H1 (cell line): ENCODE data around the gene RBM4B. TPM values are rescaled to one million over a fixed set of nuclear protein-coding genes. Genes with fewer than 3 reads are reported as not detected.

ENCODE experiments used
- CTCF ChIA-PET: fragments of 300-600 bp; sonication (Branson Sonifier 250); formaldehyde crosslinking; loops from one replicate; lab custom pipeline; 2021; ENCODE audit not compliant: partially characterized antibody; lab: Charles Lee
- POLR2A ChIA-PET: fragments of 300-600 bp; sonication (Branson Sonifier 250); formaldehyde crosslinking; loops from one replicate; lab custom pipeline; 2021; ENCODE audit warnings: inconsistent platforms; ENCODE audit not compliant: partially characterized antibody; lab: Charles Lee
- DNase-seq, 2 experiments: peaks; one replicate each; pipeline versions ENCODE4 v3.0.0 to v3.0.0-alpha.2; 2010 to 2022; ENCODE audit warnings: low spot score in 2 of 2, low read depth in 1 of 2, mixed read lengths in 1 of 2
- FAIRE-seq: peaks from 2 replicates; lab custom pipeline; 2011; peaks lifted over from hg19 to GRCh38; lab: Jason Lieb, UNC
- H2AFZ ChIP-seq: 2 replicates; pipeline ENCODE4 v1.8.1; 2012; ENCODE audit warnings: low read length, inconsistent platforms
- H2AK5ac ChIP-seq: 2 replicates; pipeline ENCODE4 v1.6.1; 2013; ENCODE audit warnings: low read depth, low read length
- H2BK120ac ChIP-seq: replicated peaks from 2 replicates; pipeline ENCODE3; 2013; ENCODE audit warnings: low read depth, low read length, inconsistent platforms
- H2BK12ac ChIP-seq: 2 replicates; pipeline ENCODE4 v1.6.1; 2013; ENCODE audit warnings: low read depth, low read length
- H2BK15ac ChIP-seq: 2 replicates; pipeline ENCODE4 v1.6.1; 2013; ENCODE audit warnings: low read length
- H2BK20ac ChIP-seq: 2 replicates; pipeline ENCODE4 v1.6.1; 2013; ENCODE audit warnings: low read length
- H2BK5ac ChIP-seq: 2 replicates; pipeline ENCODE4 v1.6.1; 2013; ENCODE audit warnings: low read depth, low read length
- H3K14ac ChIP-seq: 2 replicates; pipeline ENCODE4 v1.6.1; 2013; ENCODE audit warnings: inconsistent platforms; ENCODE audit not compliant: insufficient read length
- H3K18ac ChIP-seq: 2 replicates; pipeline ENCODE4 v1.6.1; 2013; ENCODE audit warnings: low read length; ENCODE audit errors: extremely low read depth
- H3K23ac ChIP-seq: 2 replicates; pipeline ENCODE4 v1.6.1; 2013; ENCODE audit warnings: inconsistent platforms; ENCODE audit not compliant: insufficient read length
- H3K23me2 ChIP-seq: 2 replicates; pipeline ENCODE4 v1.6.1; 2013; ENCODE audit warnings: low read depth, low read length
- H3K27ac ChIP-seq: 2 replicates; pipeline ENCODE4 v1.6.1; 2011; ENCODE audit warnings: low read depth, low read length, inconsistent platforms
- H3K27me3 ChIP-seq, 4 experiments: replicated peaks in 1 of 4; 1 replicate in 1 of 4; 2 replicates in 3 of 4; pipeline versions ENCODE4 v1.6.1 to v1.8.1; 2011 to 2013; ENCODE audit warnings: low read length in 3 of 4, mild to moderate bottlenecking in 3 of 4, inconsistent platforms in 2 of 4, mixed read lengths in 2 of 4, moderate library complexity in 1 of 4; ENCODE audit not compliant: control insufficient read depth in 3 of 4, insufficient read depth in 3 of 4; ENCODE audit errors: extremely low read depth in 1 of 4
- H3K36me3 ChIP-seq, 4 experiments: 2 replicates each; pipeline versions ENCODE4 v1.6.1 to v1.8.1; 2011 to 2013; ENCODE audit warnings: mild to moderate bottlenecking in 4 of 4, low read length in 3 of 4, moderate library complexity in 2 of 4, control low read depth in 1 of 4, inconsistent platforms in 1 of 4; ENCODE audit not compliant: insufficient read depth in 4 of 4, control insufficient read depth in 2 of 4
- H3K4ac ChIP-seq: replicated peaks from 2 replicates; pipeline ENCODE3; 2013; ENCODE audit warnings: low read length, low read depth, mixed read lengths, inconsistent platforms; ENCODE audit not compliant: insufficient read length
- H3K4me1 ChIP-seq, 4 experiments: replicated peaks in 1 of 4; 1 replicate in 1 of 4; 2 replicates in 3 of 4; pipeline versions ENCODE4 v1.6.1 to v1.8.1; 2011 to 2013; ENCODE audit warnings: low read length in 3 of 4, inconsistent platforms in 2 of 4, mixed read lengths in 1 of 4; ENCODE audit not compliant: insufficient read depth in 4 of 4, control insufficient read depth in 3 of 4
- H3K4me2 ChIP-seq, 2 experiments: 2 replicates each; pipeline versions ENCODE4 v1.6.1 to v1.8.1; 2011 to 2013; ENCODE audit warnings: low read depth in 2 of 2, low read length in 2 of 2, control low read depth in 1 of 2, inconsistent platforms in 1 of 2, mild to moderate bottlenecking in 1 of 2; ENCODE audit not compliant: insufficient read depth in 1 of 2
- H3K4me3 ChIP-seq, 4 experiments: fragments of 200-600, 300-600 bp in 1 of 4; sonication (generic), shearing (Covaris generic), sonication (Bioruptor Twin) in 1 of 4; 2 replicates each; pipeline versions ENCODE4 v1.5.1 to v1.8.1; 2011 to 2016; ENCODE audit warnings: low read length in 4 of 4, low read depth in 3 of 4, control low read depth in 2 of 4, inconsistent platforms in 2 of 4, mild to moderate bottlenecking in 2 of 4, mixed read lengths in 1 of 4, moderate library complexity in 1 of 4; ENCODE audit not compliant: insufficient read depth in 2 of 4; ENCODE audit errors: extremely low read depth in 1 of 4
- H3K56ac ChIP-seq: replicated peaks from 2 replicates; pipeline ENCODE3; 2013; ENCODE audit warnings: low read depth, mild to moderate bottlenecking, mixed read lengths, low read length, inconsistent platforms; ENCODE audit not compliant: insufficient read length
- H3K79me1 ChIP-seq: 2 replicates; pipeline ENCODE4 v1.6.1; 2013; ENCODE audit warnings: low read depth, low read length, control low read depth
- H3K79me2 ChIP-seq, 2 experiments: 2 replicates each; pipeline versions ENCODE4 v1.6.1 to v1.8.1; 2012 to 2013; ENCODE audit warnings: low read length in 2 of 2, mild to moderate bottlenecking in 2 of 2, inconsistent platforms in 1 of 2; ENCODE audit not compliant: insufficient read depth in 2 of 2, control insufficient read depth in 1 of 2
- H3K9ac ChIP-seq, 4 experiments: replicated peaks in 1 of 4; 1 replicate in 1 of 4; 2 replicates in 3 of 4; pipeline versions ENCODE4 v1.6.1 to v1.8.1; 2011 to 2013; ENCODE audit warnings: low read depth in 3 of 4, low read length in 3 of 4, control low read depth in 2 of 4, mild to moderate bottlenecking in 2 of 4, moderate library complexity in 2 of 4, inconsistent platforms in 1 of 4; ENCODE audit errors: extremely low read depth in 1 of 4
- H3K9me3 ChIP-seq, 2 experiments: 2 replicates each; pipeline versions ENCODE4 v1.6.1 to v1.8.1; 2012 to 2013; ENCODE audit warnings: mild to moderate bottlenecking in 2 of 2, moderate library complexity in 2 of 2, control low read depth in 1 of 2, inconsistent platforms in 1 of 2, low read depth in 1 of 2, low read length in 1 of 2, mixed read lengths in 1 of 2; ENCODE audit not compliant: insufficient read depth in 2 of 2
- H4K20me1 ChIP-seq, 2 experiments: replicated peaks in 1 of 2; 2 replicates each; pipeline versions ENCODE3 to v1.8.1; 2011 to 2013; ENCODE audit warnings: inconsistent platforms in 2 of 2, low read length in 2 of 2, mild to moderate bottlenecking in 1 of 2; ENCODE audit not compliant: insufficient read depth in 2 of 2, control insufficient read depth in 1 of 2
- H4K5ac ChIP-seq: 2 replicates; pipeline ENCODE4 v1.6.1; 2013; ENCODE audit warnings: low read length, low read depth, mixed read lengths, inconsistent platforms; ENCODE audit not compliant: insufficient read length
- H4K8ac ChIP-seq: 2 replicates; pipeline ENCODE4 v1.8.0; 2013; ENCODE audit warnings: mild to moderate bottlenecking, moderate library complexity, low read length, inconsistent platforms; ENCODE audit not compliant: insufficient read depth; ENCODE audit errors: extremely low read depth
- H4K91ac ChIP-seq: replicated peaks from 2 replicates; pipeline ENCODE3; 2013; ENCODE audit warnings: low read length, mixed read lengths, inconsistent platforms; ENCODE audit not compliant: insufficient read length
- CTBP2 ChIP-seq: IDR thresholded peaks from 2 replicates; pipeline ENCODE4 v1.7.0; 2011; ENCODE audit warnings: borderline replicate concordance, mild to moderate bottlenecking, moderate library complexity, mixed read lengths, low read length; ENCODE audit not compliant: insufficient read depth, insufficient read length
- KDM1A ChIP-seq: fragments of 200-600, 300-600 bp; sonication (generic); IDR thresholded peaks from 2 replicates; pipeline ENCODE4 v1.7.1; 2016; ENCODE audit warnings: mild to moderate bottlenecking, low read length, borderline replicate concordance
- KDM5A ChIP-seq: fragments of 200-600 bp; IDR thresholded peaks from 2 replicates; pipeline ENCODE4 v1.7.1; 2012; ENCODE audit warnings: mild to moderate bottlenecking, low read length, inconsistent platforms, mixed read lengths
- RAD21 ChIP-seq, 2 experiments: IDR thresholded peaks in 1 of 2; conservative IDR thresholded peaks in 1 of 2; 2 replicates each; pipeline ENCODE4 v1.6.1; 2011; ENCODE audit warnings: low read depth in 2 of 2, low read length in 2 of 2, improper control_type of control experiment in 1 of 2, inconsistent platforms in 1 of 2, mild to moderate bottlenecking in 1 of 2, moderate library complexity in 1 of 2
- RNF2 ChIP-seq: fragments of 200-900, 300-1000 bp; sonication (generic); IDR thresholded peaks from 2 replicates; pipeline ENCODE4 v1.7.1; 2016; ENCODE audit warnings: borderline replicate concordance, low read depth, mild to moderate bottlenecking, antibody characterized with exemption, low read length; ENCODE audit not compliant: poor library complexity, severe bottlenecking; ENCODE audit errors: missing control alignments
- SP1 ChIP-seq: IDR thresholded peaks from 2 replicates; pipeline ENCODE4 v1.6.1; 2011; ENCODE audit warnings: low read depth, low read length
- SUZ12 ChIP-seq: fragments of 200-600 bp; sonication (generic); IDR thresholded peaks from 2 replicates; pipeline ENCODE4 v1.6.1; 2012; ENCODE audit warnings: mild to moderate bottlenecking, inconsistent platforms, low read length, moderate library complexity, mixed read lengths
- WGBS, 2 experiments: shearing (Covaris generic) in 1 of 2; methylation state at CpG; one replicate each; pipeline versions ENCODE4 v1.1.6 to v1.1.7; 2013 to 2015; ENCODE audit warnings: low lambda C conversion rate in 2 of 2, mixed read lengths in 2 of 2, inconsistent platforms in 1 of 2, low coverage in 1 of 2, missing lambda C conversion rate in 1 of 2; ENCODE audit not compliant: insufficient replicate concordance in 2 of 2, insufficient coverage in 1 of 2, insufficient read length in 1 of 2; ENCODE audit errors: extremely low coverage in 1 of 2, missing lambda C conversion rate in 1 of 2; 5-methylcytosine and 5-hydroxymethylcytosine counted together
- polyA plus RNA-seq, 7 experiments: library from polyadenylated mRNA; depleted of rRNA in 3 of 7; stranded (reverse) in 5 of 7; unstranded in 2 of 7; fragments of >200 nt in 5 of 7; fragments of 200-250 nt in 2 of 7; gene quantifications; 1 replicate in 5 of 7; 2 replicates in 1 of 7; 4 replicates in 1 of 7; pipeline versions ENCODE4 v1.2.1 to v1.2.3, GENCODE V29; 2011 to 2013; ENCODE audit warnings: missing spikeins in 2 of 7, mixed read lengths in 2 of 7
- total RNA-seq: library from RNA; stranded (reverse); fragmentation: NEBNext Ultra II Directional; extraction: Animal tissue kit (Norgen Biotek cat#: 25700); gene quantifications from 2 replicates; pipeline ENCODE4 v1.2.1, GENCODE V29; 2021

Gene RBM4B
- total and polyA plus RNA-seq, 2 of the 8 experiments (the other 6 are each of a cell fraction or from before 2014, with no cell fraction given): 27.5 to 30.5 TPM

- no peak overlapping the region for H3K4me3 ChIP-seq
- TF ChIP-seq KDM5A: no peak
- TF ChIP-seq SP1: no peak
- TF ChIP-seq SUZ12: no peak
- TF ChIP-seq RAD21 (IDR thresholded peaks at IDR 0.05 in 1 of 2, conservative IDR thresholded peaks at IDR 0.05 in 1 of 2; ENCODE audit: low read depth in 2 of 2, low read length in 2 of 2): no peak
- TF ChIP-seq RNF2: no peak
- TF ChIP-seq CTBP2: no peak
- no peak for TF ChIP-seq KDM1A
- TF ChIP-seq, all 59 proteins: peak for 0
- no peak for DNase-seq
- no peaks in the 10 kb centered on the region for H3K9me3 ChIP-seq
- H3K4ac ChIP-seq: no peak overlapping the region
- FAIRE-seq: no peak
- H4K20me1 ChIP-seq: peaks cover 0 to 6% of the 10 kb centered on the region in 2 experiments
- H3K79me2 ChIP-seq: no peaks in the 10 kb centered on the region
- H3K14ac ChIP-seq: no peak overlapping the region
- peaks cover 34 to 64% (median 60%) of the 10 kb centered on the region in 4 experiments for H3K36me3 ChIP-seq
- H2BK20ac ChIP-seq: no peak overlapping the region
- H2BK15ac ChIP-seq: no peak overlapping the region
- H4K8ac ChIP-seq: no peak overlapping the region
- ChIA-PET POLR2A (interaction anchor here (0.8 to 1.3 kb wide), 2 partner anchors 9 to 16 kb away, joined by 3 read pairs; no protein-coding TSS in a partner anchor), CTCF (interaction anchor here (0.6 to 7.5 kb wide), 2 partner anchors 134 to 145 kb away, joined by 3 to 90 read pairs; no protein-coding TSS in a partner anchor)
- H2AFZ ChIP-seq: no peak overlapping the region
- no peak overlapping the region for H3K18ac ChIP-seq
- peaks cover 0 to 3% (median 1%) of the 10 kb centered on the region in 4 experiments; a peak in 2 of 7 replicates for H3K4me1 ChIP-seq
- no peak overlapping the region for H2BK5ac ChIP-seq
- H3K9ac ChIP-seq: no peak overlapping the region
- no peak overlapping the region for H3K23ac ChIP-seq
- H2BK120ac ChIP-seq: no peak overlapping the region
- H3K27me3 ChIP-seq: no peaks in the 10 kb centered on the region
- WGBS, 2 experiments: 94% methylated on average over 6 of the region's 6 CpGs; no CpG with 5 or more reads in 1 of the 2 experiments
- no peak overlapping the region for H4K5ac ChIP-seq
- H3K4me2 ChIP-seq: no peak overlapping the region
- H3K56ac ChIP-seq: no peak overlapping the region
- no peaks in the 10 kb centered on the region for H3K23me2 ChIP-seq
- no peak overlapping the region for H4K91ac ChIP-seq
- no peak overlapping the region for H2AK5ac ChIP-seq
- no peak overlapping the region for H2BK12ac ChIP-seq
- H3K27ac ChIP-seq: no peak overlapping the region
- no peaks in the 10 kb centered on the region for H3K79me1 ChIP-seq
Observed at GRCh38 chr11:66697988-66698387, 20.3 kb upstream of the RBM4B start.
